Urinary bladder (tissue), 4 donors: Measurements from ENCODE around the gene KRTAP5-6. TPM values are rescaled to one million over a fixed set of nuclear protein-coding genes. Genes with fewer than 3 reads are reported as not detected.

Source experiments
- DNase-seq: peaks from one replicate; pipeline ENCODE4 v3.0.0-alpha.2; 2015; ENCODE audit errors: extremely low spot score
- H3K27ac ChIP-seq: one replicate; pipeline ENCODE4 v1.5.1; 2013; ENCODE audit warnings: low read depth, mild to moderate bottlenecking, moderate library complexity
- H3K36me3 ChIP-seq: one replicate; pipeline ENCODE4 v1.6.1; 2013; ENCODE audit warnings: mild to moderate bottlenecking, moderate library complexity; ENCODE audit not compliant: insufficient read depth
- H3K4me1 ChIP-seq: one replicate; pipeline ENCODE4 v1.6.1; 2013; ENCODE audit warnings: mild to moderate bottlenecking, moderate library complexity; ENCODE audit not compliant: insufficient read depth
- H3K4me3 ChIP-seq: one replicate; pipeline ENCODE4 v1.5.1; 2013; ENCODE audit warnings: low read depth, low read length
- WGBS: extraction: QIAGEN DNeasy Blood & Tissue Kit; methylation state at CpG from one replicate; pipeline ENCODE4 v1.1.7; 2013; 5-methylcytosine and 5-hydroxymethylcytosine counted together
- polyA plus RNA-seq: library from polyadenylated mRNA; stranded (reverse); fragments of 200-250 nt; gene quantifications from one replicate; pipeline ENCODE4 v1.2.3, GENCODE V29; 2013
- total RNA-seq: library from RNA; depleted of rRNA; stranded (reverse); fragments of >200 nt; gene quantifications from one replicate; pipeline ENCODE4 v1.2.3, GENCODE V29; 2014
- donor health status: healthy with polysubstance abuse.
- donor health status: healthy.

Gene KRTAP5-6
- total and polyA plus RNA-seq, 2 donors, result not detected

- WGBS, result 53% methylated on average over 10 of the region's 10 CpGs
- H3K36me3 ChIP-seq, result no peaks in the 10 kb centered on the region
- no peak for DNase-seq
- no peak overlapping the region for H3K27ac ChIP-seq
- no peaks in the 10 kb centered on the region for H3K4me1 ChIP-seq
- no peak overlapping the region for H3K4me3 ChIP-seq
These were observed 37.7 kb downstream of the KRTAP5-6 start for GRCh38 chr11:1734641-1735081.

GRCh38 chr11:1735271-1735670 lies 38.3 kb downstream of the KRTAP5-6 start:
- no peaks in the 10 kb centered on the region for H3K4me1 ChIP-seq
- H3K27ac ChIP-seq, result no peak overlapping the region
- WGBS, result 75% methylated on average over 16 of the region's 16 CpGs
- H3K36me3 ChIP-seq, result no peaks in the 10 kb centered on the region
- DNase-seq, result no peak
- H3K4me3 ChIP-seq, result no peak overlapping the region

- no peak overlapping the region for H3K27ac ChIP-seq
- no peaks in the 10 kb centered on the region for H3K4me1 ChIP-seq
- 64% methylated on average over 3 of the region's 3 CpGs for WGBS
- H3K4me3 ChIP-seq, result no peak overlapping the region
- DNase-seq, result no peak
- H3K36me3 ChIP-seq, result no peaks in the 10 kb centered on the region
These were observed 39.5 kb downstream of the KRTAP5-6 start for GRCh38 chr11:1736447-1736992.

- H3K27ac ChIP-seq, result no peak overlapping the region
- no peak overlapping the region for H3K4me3 ChIP-seq
- 85% methylated on average over 6 of the region's 6 CpGs for WGBS
- no peaks in the 10 kb centered on the region for H3K36me3 ChIP-seq
- no peaks in the 10 kb centered on the region for H3K4me1 ChIP-seq
- no peak for DNase-seq
These were observed 40.2 kb downstream of the KRTAP5-6 start for GRCh38 chr11:1737080-1737757.

- 92% methylated on average over 10 of the region's 10 CpGs for WGBS
- Histone ChIP-seq H3K36me3 (no peaks in the 10 kb centered on the region), H3K27ac (no peak overlapping the region), H3K4me1 (no peaks in the 10 kb centered on the region), H3K4me3 (no peak overlapping the region)
- no peak for DNase-seq
These were observed 41.4 kb downstream of the KRTAP5-6 start for GRCh38 chr11:1738380-1738779.

- DNase-seq, result no peak
- 73% methylated on average over 8 of the region's 8 CpGs for WGBS
- no peak overlapping the region for H3K27ac ChIP-seq
These were observed 42.6 kb downstream of the KRTAP5-6 start for GRCh38 chr11:1739576-1739975.

GRCh38 chr11:1740786-1741530 lies 44.0 kb downstream of the KRTAP5-6 start:
- Histone ChIP-seq H3K27ac (no peak overlapping the region), H3K36me3 (no peaks in the 10 kb centered on the region), H3K4me1 (no peaks in the 10 kb centered on the region), H3K4me3 (no peak overlapping the region)
- WGBS, result 85% methylated on average over 8 of the region's 8 CpGs
- no peak for DNase-seq

More at GRCh38 chr11:1739576-1739975, 42.6 kb downstream of the KRTAP5-6 start:
- Histone ChIP-seq H3K4me3 (no peak overlapping the region), H3K4me1 (no peaks in the 10 kb centered on the region), H3K36me3 (no peaks in the 10 kb centered on the region)

- Histone ChIP-seq H3K4me3 (no peak overlapping the region), H3K27ac (no peak overlapping the region), H3K36me3 (no peaks in the 10 kb centered on the region), H3K4me1 (no peaks in the 10 kb centered on the region)
- DNase-seq, result no peak
- 75% methylated on average over 4 of the region's 4 CpGs for WGBS
These were observed 44.7 kb downstream of the KRTAP5-6 start for GRCh38 chr11:1741741-1742140.

GRCh38 chr11:1742371-1742770 lies 45.4 kb downstream of the KRTAP5-6 start:
- WGBS, result 76% methylated on average over 4 of the region's 4 CpGs
- H3K4me1 ChIP-seq, result no peaks in the 10 kb centered on the region
- H3K36me3 ChIP-seq, result no peaks in the 10 kb centered on the region
- H3K27ac ChIP-seq, result no peak overlapping the region
- DNase-seq, result no peak
- H3K4me3 ChIP-seq, result no peak overlapping the region

GRCh38 chr11:1742869-1743584 lies 46.0 kb downstream of the KRTAP5-6 start:
- H3K36me3 ChIP-seq, result no peaks in the 10 kb centered on the region
- no peaks in the 10 kb centered on the region for H3K4me1 ChIP-seq
- no peak overlapping the region for H3K4me3 ChIP-seq
- no peak for DNase-seq
- WGBS, result 92% methylated on average over 3 of the region's 3 CpGs
- H3K27ac ChIP-seq, result no peak overlapping the region

- no peak for DNase-seq
- no peak overlapping the region for H3K27ac ChIP-seq
- no peak overlapping the region for H3K4me3 ChIP-seq
- no peaks in the 10 kb centered on the region for H3K4me1 ChIP-seq
- WGBS, result 85% methylated on average over 10 of the region's 10 CpGs
- H3K36me3 ChIP-seq, result no peaks in the 10 kb centered on the region
These were observed 46.7 kb downstream of the KRTAP5-6 start for GRCh38 chr11:1743585-1744136.

GRCh38 chr11:1744137-1744886 lies 47.3 kb downstream of the KRTAP5-6 start:
- no peak for DNase-seq
- Histone ChIP-seq H3K27ac (no peak overlapping the region), H3K36me3 (no peaks in the 10 kb centered on the region), H3K4me3 (no peak overlapping the region), H3K4me1 (no peaks in the 10 kb centered on the region)
- 59% methylated on average over 23 of the region's 23 CpGs for WGBS
